Smooth muscle cell (in vitro differentiated cells): ENCODE data around the gene SPG21. TPM values are rescaled to one million over a fixed set of nuclear protein-coding genes. Genes with fewer than 3 reads are reported as not detected.

Source experiments
- DNase-seq: peaks from one replicate; lab custom pipeline; 2025; ENCODE audit not compliant: unreplicated experiment; lab: John Stamatoyannopoulos, UW
- H2AFZ ChIP-seq: fragments of 200-600 bp; sonication (generic); 2 replicates; pipeline ENCODE4 v1.6.0; 2016; ENCODE audit warnings: antibody characterized with exemption, low read depth, mild to moderate bottlenecking
- H3F3A ChIP-seq: fragments of 200-600 bp; sonication (generic); 2 replicates; pipeline ENCODE4 v1.6.0; 2017; ENCODE audit warnings: antibody characterized with exemption, low read depth
- H3K27ac ChIP-seq: fragments of 200-600 bp; sonication (generic); 2 replicates; pipeline ENCODE4 v1.5.1; 2016; ENCODE audit warnings: low read depth, mild to moderate bottlenecking
- H3K27me3 ChIP-seq: fragments of 200-600 bp; sonication (generic); 2 replicates; pipeline ENCODE4 v1.6.1; 2016; ENCODE audit warnings: low read depth, mild to moderate bottlenecking
- H3K36me3 ChIP-seq: fragments of 200-600 bp; sonication (generic); 2 replicates; pipeline ENCODE4 v1.5.1; 2016; ENCODE audit warnings: low read depth
- H3K4me1 ChIP-seq: fragments of 200-600 bp; sonication (generic); 2 replicates; pipeline ENCODE4 v1.5.1; 2016; ENCODE audit warnings: low read depth
- H3K4me2 ChIP-seq: fragments of 200-600 bp; sonication (generic); 2 replicates; pipeline ENCODE4 v1.6.0; 2016; ENCODE audit warnings: mild to moderate bottlenecking
- H3K4me3 ChIP-seq: fragments of 200-600 bp; sonication (generic); 2 replicates; pipeline ENCODE4 v1.5.1; 2016; ENCODE audit warnings: mild to moderate bottlenecking
- H3K79me2 ChIP-seq: fragments of 200-600 bp; sonication (generic); 2 replicates; pipeline ENCODE4 v1.6.0; 2016; ENCODE audit warnings: low read depth, mild to moderate bottlenecking
- H3K9ac ChIP-seq: fragments of 200-600 bp; sonication (generic); 2 replicates; pipeline ENCODE4 v1.6.0; 2016; ENCODE audit warnings: low read depth
- H3K9me3 ChIP-seq: fragments of 200-600 bp; sonication (generic); replicated peaks from 2 replicates; pipeline ENCODE4 v1.5.1; 2016; ENCODE audit warnings: low read depth
- H4K20me1 ChIP-seq: fragments of 200-600 bp; sonication (generic); 2 replicates; pipeline ENCODE4 v1.6.0; 2016; ENCODE audit warnings: low read depth
- WGBS: methylation state at CpG from one replicate; pipeline ENCODE4 v1.1.7; 2016; ENCODE audit warnings: low lambda C conversion rate; 5-methylcytosine and 5-hydroxymethylcytosine counted together
- polyA plus RNA-seq: library from polyadenylated mRNA; unstranded; fragments of >200 nt; fragmentation: Nextera tagmentation; extraction: Ambion mirVana; gene quantifications from 2 replicates; pipeline ENCODE4 v1.2.1, GENCODE V29; 2016
- total RNA-seq: library from RNA; depleted of rRNA; stranded (reverse); fragments of >200 nt; gene quantifications from 2 replicates; pipeline ENCODE4 v1.2.3, GENCODE V29; 2014
- TF ChIP-seq, protein P1 (sequence below): fragments of 200-600 bp; sonication (generic); IDR thresholded peaks from 2 replicates; pipeline ENCODE4 v1.5.1; 2017; ENCODE audit warnings: borderline replicate concordance, mild to moderate bottlenecking, antibody characterized with exemption; ENCODE audit not compliant: insufficient read depth, poor library complexity, severe bottlenecking

The SPG21 gene
- total and polyA plus RNA-seq, 2 experiments from 2014 or later = 94.4 to 110 TPM

DNA sequence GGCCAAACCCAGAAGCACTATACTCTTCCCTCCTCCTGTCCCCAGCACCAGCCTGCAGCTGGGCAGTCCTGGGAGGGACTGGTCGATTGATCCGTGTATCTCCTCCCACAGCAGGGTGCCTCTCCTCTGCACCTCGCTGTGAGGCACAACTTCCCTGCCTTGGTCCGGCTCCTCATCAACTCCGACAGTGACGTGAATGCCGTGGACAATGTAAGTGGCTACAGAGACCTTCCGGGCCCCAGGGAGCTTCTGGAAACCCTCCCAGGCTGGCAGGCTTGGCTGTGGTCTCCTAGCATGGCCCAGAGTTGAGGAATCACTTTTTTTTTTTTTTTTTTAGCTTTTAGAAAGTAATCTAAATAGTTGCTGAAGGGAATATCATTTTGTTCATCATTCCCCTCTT, 47.4 kb downstream of the SPG21 start:
- no peaks in the 10 kb centered on the region for H3K9me3 ChIP-seq
- DNase-seq = no peak
- H3K4me2 ChIP-seq = no peak overlapping the region
- no peaks in the 10 kb centered on the region for H3K79me2 ChIP-seq
- no peaks in the 10 kb centered on the region for H3K27me3 ChIP-seq
- WGBS = 86% methylated on average over 8 of the region's 8 CpGs
- H3F3A ChIP-seq = no peaks in the 10 kb centered on the region
- H3K4me1 ChIP-seq = no peaks in the 10 kb centered on the region
- no peaks in the 10 kb centered on the region for H4K20me1 ChIP-seq
- H2AFZ ChIP-seq = no peak overlapping the region
- no peak overlapping the region for H3K4me3 ChIP-seq
- no peak overlapping the region for H3K27ac ChIP-seq
- H3K36me3 ChIP-seq = no peaks in the 10 kb centered on the region
- H3K9ac ChIP-seq = no peak overlapping the region
- TF ChIP-seq, protein P1, sequence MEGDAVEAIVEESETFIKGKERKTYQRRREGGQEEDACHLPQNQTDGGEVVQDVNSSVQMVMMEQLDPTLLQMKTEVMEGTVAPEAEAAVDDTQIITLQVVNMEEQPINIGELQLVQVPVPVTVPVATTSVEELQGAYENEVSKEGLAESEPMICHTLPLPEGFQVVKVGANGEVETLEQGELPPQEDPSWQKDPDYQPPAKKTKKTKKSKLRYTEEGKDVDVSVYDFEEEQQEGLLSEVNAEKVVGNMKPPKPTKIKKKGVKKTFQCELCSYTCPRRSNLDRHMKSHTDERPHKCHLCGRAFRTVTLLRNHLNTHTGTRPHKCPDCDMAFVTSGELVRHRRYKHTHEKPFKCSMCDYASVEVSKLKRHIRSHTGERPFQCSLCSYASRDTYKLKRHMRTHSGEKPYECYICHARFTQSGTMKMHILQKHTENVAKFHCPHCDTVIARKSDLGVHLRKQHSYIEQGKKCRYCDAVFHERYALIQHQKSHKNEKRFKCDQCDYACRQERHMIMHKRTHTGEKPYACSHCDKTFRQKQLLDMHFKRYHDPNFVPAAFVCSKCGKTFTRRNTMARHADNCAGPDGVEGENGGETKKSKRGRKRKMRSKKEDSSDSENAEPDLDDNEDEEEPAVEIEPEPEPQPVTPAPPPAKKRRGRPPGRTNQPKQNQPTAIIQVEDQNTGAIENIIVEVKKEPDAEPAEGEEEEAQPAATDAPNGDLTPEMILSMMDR = no peak

DNA sequence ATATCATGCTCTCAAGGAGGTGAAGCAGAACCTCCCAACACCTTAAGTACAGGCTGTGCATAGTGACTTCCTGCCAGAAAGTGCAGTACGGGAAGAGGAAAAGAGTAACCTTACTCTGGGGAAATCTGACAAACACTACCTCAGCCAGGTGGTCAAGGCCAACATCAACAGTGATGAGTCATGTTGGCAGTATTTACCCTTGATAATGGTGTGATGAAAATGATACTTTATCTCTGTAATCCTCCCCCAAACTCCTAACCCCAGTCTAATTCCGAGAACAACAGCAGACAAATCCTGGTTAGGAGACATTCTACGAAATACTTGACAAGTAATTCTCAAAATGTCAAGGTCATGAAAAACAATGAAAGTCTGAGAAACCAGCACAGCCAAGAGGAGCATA, 51.5 kb downstream of the SPG21 start:
- Histone ChIP-seq H3K27me3 (no peaks in the 10 kb centered on the region), H3K4me1 (no peaks in the 10 kb centered on the region), H3K27ac (no peak overlapping the region), H3F3A (no peaks in the 10 kb centered on the region), H3K79me2 (no peaks in the 10 kb centered on the region), H3K4me3 (no peak overlapping the region), H3K9me3 (no peaks in the 10 kb centered on the region), H3K36me3 (no peaks in the 10 kb centered on the region), H3K4me2 (no peak overlapping the region), H3K9ac (no peak overlapping the region), H2AFZ (no peak overlapping the region), H4K20me1 (no peaks in the 10 kb centered on the region)
- 87% methylated on average over 3 of the region's 3 CpGs for WGBS
- TF ChIP-seq, protein P1 = no peak
- no peak for DNase-seq

DNA sequence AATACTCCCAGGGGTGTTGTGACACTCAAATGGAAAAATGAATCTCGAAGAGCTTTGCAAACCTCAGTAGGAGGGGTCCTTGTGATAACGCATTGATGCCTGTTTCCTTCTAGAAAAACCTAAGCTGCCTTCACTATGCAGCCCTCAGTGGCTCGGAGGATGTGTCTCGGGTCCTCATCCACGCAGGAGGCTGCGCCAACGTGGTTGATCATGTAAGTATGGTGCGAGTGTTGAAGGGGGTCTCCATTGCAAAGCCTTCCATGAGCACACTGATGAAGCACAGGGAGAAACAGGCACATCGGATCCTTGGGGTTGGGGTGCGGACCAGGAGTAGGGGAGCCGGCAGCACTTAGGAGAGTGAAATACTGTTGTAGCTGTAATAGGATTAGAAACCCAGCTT, 55.7 kb downstream of the SPG21 start:
- DNase-seq = no peak
- H3K79me2 ChIP-seq = no peaks in the 10 kb centered on the region
- H3K4me3 ChIP-seq = no peak overlapping the region
- H3K27ac ChIP-seq = no peak overlapping the region
- no peaks in the 10 kb centered on the region for H3K36me3 ChIP-seq
- H3K9me3 ChIP-seq = no peaks in the 10 kb centered on the region
- H3F3A ChIP-seq = no peaks in the 10 kb centered on the region
- H3K9ac ChIP-seq = no peak overlapping the region
- no peak overlapping the region for H3K4me2 ChIP-seq
- H4K20me1 ChIP-seq = no peaks in the 10 kb centered on the region
- TF ChIP-seq, protein P1 = no peak
- no peak overlapping the region for H2AFZ ChIP-seq
- no peaks in the 10 kb centered on the region for H3K27me3 ChIP-seq
- WGBS = 96% methylated on average over 11 of the region's 11 CpGs
- H3K4me1 ChIP-seq = no peaks in the 10 kb centered on the region

DNA sequence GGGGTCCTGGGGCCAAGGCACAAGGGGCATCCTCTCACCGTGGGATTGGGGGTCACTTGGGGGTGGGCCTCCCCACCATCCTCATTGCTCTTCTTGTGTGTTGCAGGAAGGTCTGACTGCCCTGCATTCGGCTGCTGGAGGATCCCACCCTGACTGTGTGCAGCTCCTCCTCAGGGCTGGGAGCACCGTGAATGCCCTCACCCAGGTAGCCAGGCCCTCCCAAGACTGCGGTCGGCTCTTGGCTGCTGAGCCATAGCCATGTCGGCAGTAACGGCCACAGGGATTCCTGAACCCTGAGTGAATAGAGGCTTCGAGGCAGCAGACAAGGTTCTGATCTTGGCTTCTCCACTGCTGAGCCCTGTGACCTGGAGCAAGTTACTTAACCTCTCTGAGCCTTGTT, 58.3 kb downstream of the SPG21 start:
- 94% methylated on average over 8 of the region's 8 CpGs for WGBS
- no peaks in the 10 kb centered on the region for H3K36me3 ChIP-seq
- no peaks in the 10 kb centered on the region for H3F3A ChIP-seq
- H2AFZ ChIP-seq = no peak overlapping the region
- no peak overlapping the region for H3K27ac ChIP-seq
- H3K9ac ChIP-seq = no peak overlapping the region
- H3K4me3 ChIP-seq = no peak overlapping the region
- H4K20me1 ChIP-seq = no peaks in the 10 kb centered on the region
- DNase-seq = no peak
- TF ChIP-seq, protein P1 = no peak
- H3K27me3 ChIP-seq = no peaks in the 10 kb centered on the region
- no peak overlapping the region for H3K4me2 ChIP-seq
- H3K79me2 ChIP-seq = no peaks in the 10 kb centered on the region
- no peaks in the 10 kb centered on the region for H3K4me1 ChIP-seq
- H3K9me3 ChIP-seq = no peaks in the 10 kb centered on the region
